Breast epithelium (tissue), 3 donors: ENCODE results near the gene IZUMO3.

ENCODE experiments used
- CTCF ChIP-seq, 3 donors: fragments of 450-650 bp; IDR thresholded peaks; one replicate each; pipeline ENCODE4 v1.5.1; 2016 to 2017; ENCODE audit warnings: antibody characterized with exemption in 3 of 3, mild to moderate bottlenecking in 3 of 3, moderate library complexity in 3 of 3
- POLR2AphosphoS5 ChIP-seq, 3 donors: sonication (generic); formaldehyde crosslinking; IDR thresholded peaks; one replicate each; pipeline ENCODE4 v1.6.1; 2017; ENCODE audit warnings: antibody characterized with exemption in 3 of 3

GRCh38 chr9:24500761-24501160, 44.9 kb downstream of the IZUMO3 start:
- no peak for TF ChIP-seq CTCF (IDR thresholded peaks at IDR 0.05)
- TF ChIP-seq POLR2AphosphoS5 (IDR thresholded peaks at IDR 0.05), result no peak
